Subcutaneous abdominal adipose tissue (tissue), 5 donors: Measurements from ENCODE around the gene NPSR1.

ENCODE experiments used
- H3K27ac ChIP-seq: one replicate; pipeline ENCODE4 v1.7.0; 2013; ENCODE audit warnings: low read depth, mild to moderate bottlenecking, inconsistent platforms, low read length, moderate library complexity
- H3K27me3 ChIP-seq, 5 donors: one replicate each; pipeline ENCODE4 v1.7.0; 2013; ENCODE audit warnings: low read length in 5 of 5, inconsistent platforms in 1 of 5; ENCODE audit not compliant: control insufficient read depth in 5 of 5, insufficient read depth in 4 of 5
- H3K36me3 ChIP-seq, 5 donors: one replicate each; pipeline ENCODE4 v1.7.0; 2013; ENCODE audit warnings: low read length in 5 of 5; ENCODE audit not compliant: control insufficient read depth in 5 of 5, insufficient read depth in 5 of 5
- H3K4me1 ChIP-seq, 5 donors: one replicate each; pipeline ENCODE4 v1.7.0; 2013; ENCODE audit warnings: low read length in 5 of 5, mild to moderate bottlenecking in 3 of 5, moderate library complexity in 1 of 5; ENCODE audit not compliant: control insufficient read depth in 5 of 5, insufficient read depth in 5 of 5
- H3K4me3 ChIP-seq, 5 donors: one replicate each; pipeline ENCODE4 v1.7.0; 2013; ENCODE audit warnings: low read length in 5 of 5, low read depth in 1 of 5
- H3K9ac ChIP-seq, 5 donors: one replicate each; pipeline ENCODE4 v1.7.0; 2013; ENCODE audit warnings: low read length in 5 of 5, mild to moderate bottlenecking in 4 of 5, moderate library complexity in 3 of 5
- H3K9me3 ChIP-seq, 5 donors: one replicate each; pipeline ENCODE4 v1.7.0; 2013; ENCODE audit warnings: low read length in 5 of 5; ENCODE audit not compliant: control insufficient read depth in 5 of 5
- donor health status: healthy.
- donor health status: healthy.
- donor health status: healthy.
- donor health status: healthy.
- donor health status: healthy.

Gene NPSR1

DNA sequence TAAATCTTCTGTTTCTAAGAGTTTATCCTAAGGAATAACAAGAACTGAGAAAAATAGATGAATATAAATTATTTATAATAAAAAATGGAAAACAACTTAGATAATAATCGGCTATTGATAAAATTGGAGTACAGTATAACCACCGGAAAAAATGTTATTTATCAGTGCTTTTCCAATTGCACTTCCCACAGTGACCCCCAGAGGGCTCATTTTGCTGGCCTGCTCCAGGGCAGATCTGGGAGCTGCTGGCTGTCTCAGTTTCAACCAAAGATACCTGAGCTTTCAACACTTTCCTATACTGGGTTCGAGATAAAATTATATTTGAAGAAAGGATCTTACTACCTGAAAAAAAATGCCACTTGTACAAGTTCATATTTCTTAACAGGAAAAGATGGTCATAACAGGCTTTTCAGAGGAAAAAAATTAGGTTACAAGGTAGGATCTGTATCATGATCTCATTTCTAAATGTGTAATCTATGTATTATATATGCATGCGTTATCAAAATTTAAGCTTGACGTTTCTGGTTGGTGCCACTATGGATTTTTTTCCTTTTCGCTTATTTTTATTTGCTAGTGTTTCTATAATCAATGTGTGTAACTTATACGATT lies 165.7 kb downstream of the NPSR1 start:
- Histone ChIP-seq H3K27me3 (no peaks in the 10 kb centered on the region), H3K27ac (no peak overlapping the region), H3K4me1 (peaks cover 0 to 14% (median 2%) of the 10 kb centered on the region in 5 donors), H3K9ac (no peak overlapping the region), H3K9me3 (no peaks in the 10 kb centered on the region), H3K36me3 (no peaks in the 10 kb centered on the region), H3K4me3 (no peak overlapping the region)

DNA sequence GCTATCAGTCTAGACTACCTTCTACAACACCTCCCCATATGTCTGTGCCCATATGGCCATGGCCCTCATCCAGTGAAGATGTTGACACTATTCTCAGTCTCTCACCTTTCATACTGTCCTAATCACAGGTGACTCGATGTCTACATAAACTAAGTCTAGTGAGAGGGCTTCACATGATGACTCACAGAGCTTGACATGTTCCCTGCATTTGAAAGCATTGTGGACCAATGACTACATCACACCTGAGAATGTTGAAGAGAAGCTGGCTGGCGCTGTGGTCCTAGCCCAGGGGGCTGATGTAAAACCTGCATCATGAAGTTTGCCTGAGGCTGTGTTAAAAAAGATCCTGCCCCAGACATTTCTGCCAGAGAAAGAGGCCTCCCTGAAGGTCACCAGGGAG lies 167.2 kb downstream of the NPSR1 start:
- Histone ChIP-seq H3K4me3 (no peak overlapping the region), H3K27ac (no peak overlapping the region), H3K9ac (no peak overlapping the region), H3K4me1 (peaks cover 0 to 14% (median 2%) of the 10 kb centered on the region in 5 donors), H3K9me3 (no peaks in the 10 kb centered on the region), H3K27me3 (no peaks in the 10 kb centered on the region), H3K36me3 (no peaks in the 10 kb centered on the region)

DNA sequence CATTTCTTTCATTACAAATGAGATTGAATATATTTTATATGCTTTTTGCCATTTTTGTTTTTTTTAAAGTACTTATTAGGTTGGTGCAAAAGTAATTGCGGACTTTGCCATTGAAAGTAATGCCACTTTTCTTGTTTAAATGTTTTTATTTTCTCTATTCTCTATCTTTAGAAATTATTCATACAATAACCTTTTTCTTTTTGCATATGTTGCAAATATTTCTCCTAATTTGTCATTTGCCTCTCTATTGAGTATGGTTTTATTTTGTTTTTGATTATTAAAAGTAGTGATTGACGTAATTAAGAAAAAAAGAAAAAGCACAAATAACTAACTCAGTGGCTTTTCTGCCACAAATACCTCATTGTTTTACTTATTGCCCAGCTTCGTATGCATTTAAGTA lies 172.4 kb downstream of the NPSR1 start:
- Histone ChIP-seq H3K27ac (no peak overlapping the region), H3K4me1 (peaks cover 0 to 14% (median 0%) of the 10 kb centered on the region in 5 donors), H3K4me3 (no peak overlapping the region), H3K9ac (no peak overlapping the region), H3K27me3 (no peaks in the 10 kb centered on the region), H3K9me3 (no peaks in the 10 kb centered on the region), H3K36me3 (no peaks in the 10 kb centered on the region)

DNA sequence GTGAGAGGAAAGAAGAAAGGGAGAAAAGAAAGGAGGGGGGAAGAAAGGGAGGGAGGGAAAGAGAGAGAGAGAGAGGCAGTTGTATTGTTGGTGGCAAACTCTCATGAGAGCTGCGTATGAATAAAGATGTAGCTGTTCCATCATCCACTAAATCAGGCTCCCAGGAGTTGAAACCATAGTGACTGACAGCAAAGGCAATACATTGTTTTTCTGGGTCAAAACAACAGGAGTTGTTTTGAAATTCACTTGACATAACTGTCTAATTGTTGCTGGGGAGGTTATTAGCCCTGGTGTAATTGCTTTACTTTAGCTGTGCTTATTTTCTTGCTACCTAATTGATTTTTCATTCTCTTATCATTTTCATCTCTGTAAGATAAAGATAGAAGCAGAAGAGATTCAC lies 173.4 kb downstream of the NPSR1 start:
- H3K27ac ChIP-seq, result no peak overlapping the region

DNA sequence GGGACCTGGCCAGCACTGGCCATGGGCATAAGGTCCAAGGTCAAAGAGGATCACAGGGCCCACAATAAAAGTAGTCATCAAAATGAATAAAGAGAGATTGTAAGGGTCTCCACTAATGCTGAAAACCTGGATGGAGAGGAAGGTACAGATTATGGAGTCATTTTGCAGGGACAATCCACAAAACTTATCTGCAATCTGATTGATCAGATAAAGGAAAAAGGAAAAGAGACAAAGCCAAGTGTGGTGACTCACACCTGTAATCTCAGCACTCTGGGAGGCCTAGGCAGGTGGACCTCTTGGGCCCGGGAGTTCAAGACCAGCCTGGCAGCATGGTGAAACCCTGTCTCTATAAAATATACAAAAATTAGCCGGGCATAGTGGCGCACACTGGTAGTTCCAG lies 174.0 kb downstream of the NPSR1 start:
- Histone ChIP-seq H3K4me1 (peaks cover 0 to 14% (median 0%) of the 10 kb centered on the region in 5 donors), H3K36me3 (no peaks in the 10 kb centered on the region), H3K4me3 (no peak overlapping the region), H3K9me3 (no peaks in the 10 kb centered on the region), H3K27ac (no peak overlapping the region), H3K27me3 (no peaks in the 10 kb centered on the region), H3K9ac (no peak overlapping the region)

More for the DNA sequence above, 173.4 kb downstream of the NPSR1 start:
- Histone ChIP-seq H3K4me1 (peaks cover 0 to 14% (median 0%) of the 10 kb centered on the region in 5 donors), H3K9ac (no peak overlapping the region), H3K36me3 (no peaks in the 10 kb centered on the region), H3K27me3 (no peaks in the 10 kb centered on the region), H3K9me3 (no peaks in the 10 kb centered on the region), H3K4me3 (no peak overlapping the region)

DNA sequence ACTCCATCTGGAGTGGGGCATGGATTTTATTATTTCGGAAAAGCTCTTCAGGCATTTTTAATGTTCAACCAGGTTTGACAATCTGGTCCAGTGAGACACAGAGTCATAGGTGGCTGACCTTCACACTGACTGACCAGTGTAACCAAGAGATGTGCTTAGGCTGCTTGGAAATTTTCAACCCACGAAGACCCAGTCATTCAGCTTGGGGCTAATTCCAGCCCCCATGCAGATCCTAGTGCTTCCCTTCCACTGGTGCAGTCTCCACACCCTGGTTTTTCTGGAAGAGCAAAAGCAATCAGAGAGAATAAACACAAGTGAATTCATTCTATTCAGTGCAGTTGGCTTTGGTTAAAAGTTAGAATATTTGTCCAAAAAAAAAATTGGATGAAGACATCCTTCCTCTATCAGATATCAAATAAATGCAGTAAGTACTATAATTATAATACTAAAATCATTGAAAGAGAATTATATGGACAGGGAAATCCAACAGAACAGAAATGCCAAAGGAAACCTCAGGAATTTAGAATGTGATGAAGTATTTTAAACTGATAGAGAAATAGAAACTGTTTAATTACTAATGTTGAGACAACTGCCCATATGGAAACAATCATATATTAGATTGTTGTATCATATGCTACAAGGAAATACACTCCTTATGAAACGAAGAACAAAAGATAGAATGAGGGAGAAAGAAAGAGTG lies 178.0 kb downstream of the NPSR1 start:
- H3K4me3 ChIP-seq, result no peak overlapping the region
- H3K27ac ChIP-seq, result no peak overlapping the region
- H3K27me3 ChIP-seq, result no peaks in the 10 kb centered on the region
- no peak overlapping the region for H3K9ac ChIP-seq
- no peaks in the 10 kb centered on the region for H3K9me3 ChIP-seq
- peaks cover 0 to 14% (median 7%) of the 10 kb centered on the region in 5 donors for H3K4me1 ChIP-seq
- H3K36me3 ChIP-seq, result no peaks in the 10 kb centered on the region

DNA sequence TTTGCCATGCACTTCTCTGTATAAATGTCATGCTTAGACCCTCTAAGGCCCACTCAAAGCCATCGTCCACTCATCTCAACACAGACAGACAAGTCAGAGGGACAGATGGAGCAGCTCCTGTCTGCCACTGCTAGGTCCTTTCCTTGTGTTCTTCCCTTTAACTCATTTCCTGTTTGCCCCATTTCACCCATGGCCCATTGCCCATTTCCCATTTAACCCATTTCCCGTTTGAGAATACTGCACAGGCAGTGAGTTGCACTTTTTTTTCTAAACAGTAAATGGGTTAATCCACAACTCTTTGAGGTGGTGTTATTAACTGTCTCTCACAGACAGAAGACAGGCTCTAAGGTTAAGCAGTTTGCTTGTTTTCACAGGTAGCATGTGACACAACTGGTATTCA lies 179.3 kb downstream of the NPSR1 start:
- Histone ChIP-seq H3K27me3 (no peaks in the 10 kb centered on the region), H3K4me3 (no peak overlapping the region), H3K27ac (no peak overlapping the region), H3K36me3 (no peaks in the 10 kb centered on the region), H3K9ac (no peak overlapping the region), H3K9me3 (no peaks in the 10 kb centered on the region), H3K4me1 (peaks cover 0 to 14% (median 7%) of the 10 kb centered on the region in 5 donors)

DNA sequence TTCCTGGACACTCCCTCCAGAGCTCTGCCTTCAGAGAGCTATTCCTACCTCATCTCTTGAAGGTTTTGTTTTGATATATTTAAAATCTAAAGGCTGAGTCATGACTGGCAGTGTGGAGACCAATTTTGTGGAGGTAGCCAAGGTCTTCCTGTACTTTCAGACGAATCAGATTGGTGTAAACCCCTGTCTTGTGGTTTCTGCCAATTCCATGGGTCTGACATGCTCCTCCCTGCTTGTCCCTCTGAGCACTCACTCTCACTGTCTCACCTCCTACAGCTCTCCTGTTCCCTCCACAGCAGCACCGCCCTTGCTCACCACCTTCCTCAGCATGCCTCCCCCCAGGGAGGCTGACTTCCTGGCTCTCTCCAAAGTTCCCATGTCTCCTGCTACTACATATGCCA lies 179.8 kb downstream of the NPSR1 start:
- H3K4me3 ChIP-seq, result no peak overlapping the region
- H3K4me1 ChIP-seq, result peaks cover 0 to 10% (median 7%) of the 10 kb centered on the region in 5 donors
- no peak overlapping the region for H3K27ac ChIP-seq
- H3K9me3 ChIP-seq, result no peaks in the 10 kb centered on the region
- no peaks in the 10 kb centered on the region for H3K36me3 ChIP-seq
- H3K27me3 ChIP-seq, result no peaks in the 10 kb centered on the region
- no peak overlapping the region for H3K9ac ChIP-seq

DNA sequence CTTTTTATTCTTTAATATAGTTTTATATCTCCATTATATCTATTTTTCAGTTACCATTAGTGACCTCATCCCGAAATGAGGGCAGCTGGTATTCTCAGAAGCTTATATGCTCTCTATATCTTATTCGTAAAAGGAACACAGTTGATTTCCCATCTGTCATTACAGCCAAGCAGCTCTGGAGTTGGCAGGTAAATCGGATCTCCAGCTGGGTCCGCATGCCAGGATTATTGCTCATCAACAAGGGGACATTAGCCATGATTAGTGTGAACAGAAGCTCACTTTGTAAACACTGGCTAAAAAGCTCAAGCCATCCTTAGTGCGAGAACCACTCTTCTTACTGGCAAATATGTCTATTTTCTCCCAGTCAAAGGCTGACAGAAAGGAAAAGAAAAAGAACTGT lies 180.3 kb downstream of the NPSR1 start:
- H3K9ac ChIP-seq, result no peak overlapping the region
- H3K27ac ChIP-seq, result no peak overlapping the region
- no peaks in the 10 kb centered on the region for H3K36me3 ChIP-seq
- no peak overlapping the region for H3K4me3 ChIP-seq
- peaks cover 0 to 2% (median 0%) of the 10 kb centered on the region in 5 donors for H3K9me3 ChIP-seq
- H3K4me1 ChIP-seq, result peaks cover 0 to 7% (median 5%) of the 10 kb centered on the region in 5 donors
- H3K27me3 ChIP-seq, result no peaks in the 10 kb centered on the region

DNA sequence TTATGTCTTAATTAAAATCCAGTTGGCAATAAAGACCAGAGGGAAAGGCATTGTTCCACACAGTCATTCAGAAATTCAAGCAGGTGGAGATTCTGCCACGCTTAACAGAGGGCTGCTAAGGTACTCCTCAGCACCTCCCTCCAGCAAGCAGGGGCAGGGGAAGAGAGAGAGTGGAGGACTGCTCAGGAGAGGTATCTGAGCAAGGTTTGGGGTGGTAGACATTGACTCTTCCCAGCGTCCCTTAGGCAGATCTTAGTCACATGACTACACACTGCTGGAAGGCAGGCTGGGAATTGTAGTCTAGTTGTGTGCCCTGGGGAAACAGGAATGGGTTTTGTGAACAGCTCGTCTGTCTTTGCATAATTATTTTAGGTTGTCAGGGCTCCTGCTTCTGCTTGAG lies 181.6 kb downstream of the NPSR1 start:
- H3K4me1 ChIP-seq, result peaks cover 0 to 7% (median 0%) of the 10 kb centered on the region in 5 donors
- H3K27ac ChIP-seq, result no peak overlapping the region
- no peak overlapping the region for H3K9ac ChIP-seq

More for the DNA sequence above, 181.6 kb downstream of the NPSR1 start:
- Histone ChIP-seq H3K27me3 (no peaks in the 10 kb centered on the region), H3K36me3 (no peaks in the 10 kb centered on the region), H3K9me3 (peaks cover 0 to 2% (median 0%) of the 10 kb centered on the region in 5 donors), H3K4me3 (no peak overlapping the region)
